Mesodermal cell (in vitro differentiated cells): ENCODE measurements around the gene ZC3H10.

Experiments
- H3K27ac ChIP-seq: 2 replicates; pipeline ENCODE4 v1.7.0; 2013; ENCODE audit warnings: mild to moderate bottlenecking, low read depth, low read length, moderate library complexity; ENCODE audit not compliant: severe bottlenecking
- H3K36me3 ChIP-seq: 2 replicates; pipeline ENCODE4 v1.7.1; 2013; ENCODE audit warnings: mild to moderate bottlenecking, low read length, moderate library complexity; ENCODE audit not compliant: control insufficient read depth, insufficient read depth
- H3K4me1 ChIP-seq: one replicate; pipeline ENCODE4 v1.7.1; 2013; ENCODE audit warnings: mild to moderate bottlenecking, low read length; ENCODE audit not compliant: insufficient read depth, control insufficient read depth, poor library complexity, severe bottlenecking
- H3K4me3 ChIP-seq: 2 replicates; pipeline ENCODE4 v1.7.0; 2013; ENCODE audit warnings: low read length, control low read depth, mild to moderate bottlenecking; ENCODE audit not compliant: insufficient read depth, poor library complexity, severe bottlenecking; ENCODE audit errors: extremely low read depth
- H3K9me3 ChIP-seq: 2 replicates; pipeline ENCODE4 v1.7.1; 2013; ENCODE audit warnings: mild to moderate bottlenecking, low read length, moderate library complexity; ENCODE audit not compliant: control insufficient read depth
- WGBS, 2 experiments: methylation state at CpG; one replicate each; pipeline ENCODE4 v1.1.5; 2013; ENCODE audit warnings: missing lambda C conversion rate in 2 of 2; ENCODE audit not compliant: insufficient coverage in 2 of 2; 5-methylcytosine and 5-hydroxymethylcytosine counted together

ZC3H10 gene

DNA sequence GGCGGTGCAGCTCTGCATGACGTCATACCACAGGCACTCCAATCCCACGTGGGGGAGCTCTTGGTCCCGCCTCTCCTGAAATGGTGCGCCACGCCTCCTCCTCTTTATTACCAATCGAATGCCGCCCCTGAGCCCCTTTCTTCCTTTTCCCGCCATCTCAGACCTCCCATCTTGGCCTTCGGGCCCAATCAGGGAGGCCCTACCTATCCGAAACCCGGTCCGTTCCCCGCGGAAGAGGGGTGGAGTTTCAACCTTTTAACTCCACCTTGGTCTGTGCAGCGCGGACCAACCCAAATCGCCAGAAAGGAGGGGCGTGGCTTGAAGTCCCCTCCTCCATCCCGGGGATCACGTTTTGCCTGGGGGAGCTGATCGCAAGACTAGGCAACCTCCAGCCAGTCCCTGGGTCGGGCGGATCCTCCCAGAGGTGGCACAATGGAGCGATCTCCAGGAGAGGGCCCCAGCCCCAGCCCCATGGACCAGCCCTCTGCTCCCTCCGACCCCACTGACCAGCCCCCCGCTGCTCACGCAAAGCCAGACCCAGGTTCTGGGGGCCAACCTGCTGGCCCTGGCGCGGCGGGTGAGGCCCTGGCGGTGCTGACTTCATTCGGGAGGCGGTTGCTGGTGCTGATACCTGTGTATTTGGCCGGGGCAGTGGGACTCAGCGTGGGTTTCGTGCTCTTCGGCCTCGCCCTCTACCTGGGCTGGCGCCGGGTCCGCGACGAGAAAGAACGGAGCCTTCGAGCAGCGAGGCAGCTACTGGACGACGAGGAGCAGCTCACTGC, 10.0 kb downstream of the ZC3H10 start, which contains the start of gene ESYT1:
TSS of gene ESYT1 (plus strand) at position 380 of the 782 bp plus-strand sequence. CDS start at position 433, 53 bp downstream.
- WGBS, 2 experiments = 0% methylated on average over 44 to 47 of the region's 49 CpGs
- peaks cover 30% of the 10 kb centered on the region for H3K36me3 ChIP-seq

DNA sequence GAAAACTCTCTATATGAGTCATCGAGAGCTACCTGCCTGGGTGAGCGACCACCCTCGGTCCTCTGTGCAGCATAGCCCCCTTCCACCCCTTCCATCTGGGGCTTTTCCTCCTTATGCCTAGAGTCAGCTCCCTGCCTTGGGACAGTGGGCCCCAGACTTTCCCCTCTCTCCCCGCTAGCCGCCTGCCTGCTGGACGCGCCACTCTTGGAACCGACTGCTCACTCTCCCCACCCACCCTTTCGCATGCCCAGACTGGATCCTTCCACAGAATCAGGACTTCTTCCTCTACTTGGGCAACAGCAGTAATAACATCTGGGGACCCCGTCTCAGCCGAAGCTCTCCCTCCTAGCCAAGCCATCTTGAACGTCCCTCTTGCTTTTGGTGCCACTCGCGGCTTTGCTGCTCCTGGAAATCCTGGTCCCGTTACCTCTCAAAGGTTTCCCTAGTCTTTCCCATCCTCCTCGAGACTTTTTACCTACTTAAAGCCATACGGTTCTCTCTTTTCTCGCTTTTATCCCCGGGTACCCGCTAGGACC, 10.7 kb downstream of the ZC3H10 start:
- Histone ChIP-seq H3K27ac (peak overlapping the region; percentile 69), H3K4me3 (peak overlapping the region; percentile 82), H3K4me1 (peaks cover 21% of the 10 kb centered on the region), H3K36me3 (peaks cover 37% of the 10 kb centered on the region), H3K9me3 (no peaks in the 10 kb centered on the region)
- 0 to 1% methylated on average over 13 to 15 of the region's 20 CpGs for WGBS, 2 experiments

More for the DNA sequence above, 10.0 kb downstream of the ZC3H10 start, which contains the start of gene ESYT1:
- H3K9me3 ChIP-seq = no peaks in the 10 kb centered on the region
- H3K4me3 ChIP-seq = peak within 1 kb of the TSS; percentile 82
- peak within 1 kb of the TSS; percentile 93 for H3K27ac ChIP-seq
- peaks cover 21% of the 10 kb centered on the region for H3K4me1 ChIP-seq

DNA sequence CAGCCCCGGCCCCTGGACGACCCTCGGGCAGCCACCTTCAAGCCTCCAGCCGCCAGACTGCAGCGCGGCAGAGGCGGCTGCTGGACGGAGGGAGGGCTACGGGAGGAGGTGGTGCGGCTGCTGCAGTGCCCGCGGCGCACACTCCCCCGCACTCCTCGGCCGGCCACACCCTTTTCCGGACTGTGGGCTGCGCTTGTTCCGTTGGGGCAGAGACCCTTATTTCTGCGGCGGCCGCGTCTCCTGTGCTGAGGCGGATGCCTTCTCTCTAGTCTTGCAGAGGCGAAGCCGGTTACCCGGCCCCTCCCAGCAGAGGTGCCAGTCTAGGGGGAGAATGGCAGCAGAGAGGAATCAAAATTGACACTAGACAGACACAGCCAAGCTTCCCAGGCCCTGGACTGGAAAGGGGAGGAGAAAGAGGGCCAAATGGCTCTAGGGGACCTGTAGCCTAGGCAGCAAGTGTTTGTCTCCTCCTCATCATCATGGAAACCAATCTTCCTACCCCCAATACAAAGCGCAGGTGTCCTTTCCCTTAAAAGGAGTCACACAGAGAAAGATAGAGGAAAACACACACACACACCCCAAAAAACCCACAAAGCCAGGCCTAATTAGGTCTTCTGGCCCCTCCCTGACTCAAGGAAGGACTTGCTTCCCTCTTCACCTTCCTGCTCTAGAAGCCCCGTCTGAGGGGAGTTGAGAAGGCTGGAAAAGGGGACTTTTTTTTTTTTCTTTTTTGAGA, 11.3 kb downstream of the ZC3H10 start:
- Histone ChIP-seq H3K9me3 (no peaks in the 10 kb centered on the region), H3K36me3 (peaks cover 43% of the 10 kb centered on the region), H3K4me3 (peak overlapping the region; percentile 82), H3K4me1 (peaks cover 21% of the 10 kb centered on the region), H3K27ac (peak overlapping the region; percentile 64)
- WGBS, 2 experiments = 0% methylated on average over 9 to 14 of the region's 29 CpGs

DNA sequence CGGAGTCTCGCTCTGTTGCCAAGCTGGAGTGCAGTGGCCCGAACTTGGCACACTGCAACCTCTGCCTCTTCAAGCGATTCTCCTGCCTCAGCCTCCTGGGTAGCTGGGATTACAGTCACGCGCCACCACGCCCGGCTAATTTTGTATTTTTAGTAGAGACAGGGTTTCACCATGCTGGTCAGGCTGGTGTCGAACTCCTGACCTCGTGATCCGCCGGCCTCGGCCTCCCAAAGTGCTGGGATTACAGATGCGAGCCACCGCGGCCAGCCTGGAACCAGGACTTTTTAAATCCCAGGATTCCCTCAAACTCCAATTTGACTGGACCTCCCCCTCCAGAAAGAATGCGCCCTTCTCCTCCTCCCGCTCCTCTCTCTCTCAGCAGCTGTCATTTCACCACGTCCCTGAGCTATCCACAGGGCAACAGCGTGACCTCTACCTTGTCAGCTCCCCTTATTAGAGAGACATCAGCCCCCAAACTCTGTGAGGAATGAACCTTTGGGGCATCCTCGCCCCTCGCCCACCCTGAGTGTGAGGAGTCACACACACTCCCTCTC, 12.0 kb downstream of the ZC3H10 start:
- peaks cover 21% of the 10 kb centered on the region for H3K4me1 ChIP-seq
- WGBS, 2 experiments = 84% methylated on average over 20 of the region's 22 CpGs
- no peaks in the 10 kb centered on the region for H3K9me3 ChIP-seq
- H3K4me3 ChIP-seq = peak overlapping the region; percentile 82
- no peak overlapping the region for H3K27ac ChIP-seq
- peaks cover 49% of the 10 kb centered on the region for H3K36me3 ChIP-seq

- 93% methylated on average over 3 of the region's 4 CpGs; no CpG with 5 or more reads in 1 of the 2 experiments for WGBS, 2 experiments
- no peaks in the 10 kb centered on the region for H3K9me3 ChIP-seq
- peaks cover 21% of the 10 kb centered on the region for H3K4me1 ChIP-seq
- no peak overlapping the region for H3K27ac ChIP-seq
- no peak overlapping the region for H3K4me3 ChIP-seq
- H3K36me3 ChIP-seq = peaks cover 58% of the 10 kb centered on the region
Measured at GRCh38 chr12:56130876-56131275, 12.8 kb downstream of the ZC3H10 start.

- Histone ChIP-seq H3K4me1 (peaks cover 2% of the 10 kb centered on the region), H3K9me3 (no peaks in the 10 kb centered on the region), H3K4me3 (no peak overlapping the region), H3K36me3 (peaks cover 98% of the 10 kb centered on the region), H3K27ac (no peak overlapping the region)
- 95 to 96% methylated on average over 3 to 4 of the region's 6 CpGs for WGBS, 2 experiments
Measured at GRCh38 chr12:56134897-56135296, 16.8 kb downstream of the ZC3H10 start.

GRCh38 chr12:56137853-56138571, 19.9 kb downstream of the ZC3H10 start:
- 96% methylated on average over 8 to 9 of the region's 14 CpGs for WGBS, 2 experiments
- no peaks in the 10 kb centered on the region for H3K4me1 ChIP-seq
- H3K36me3 ChIP-seq = peaks cover 99% of the 10 kb centered on the region
- H3K27ac ChIP-seq = no peak overlapping the region
- H3K4me3 ChIP-seq = no peak overlapping the region
- H3K9me3 ChIP-seq = no peaks in the 10 kb centered on the region

DNA sequence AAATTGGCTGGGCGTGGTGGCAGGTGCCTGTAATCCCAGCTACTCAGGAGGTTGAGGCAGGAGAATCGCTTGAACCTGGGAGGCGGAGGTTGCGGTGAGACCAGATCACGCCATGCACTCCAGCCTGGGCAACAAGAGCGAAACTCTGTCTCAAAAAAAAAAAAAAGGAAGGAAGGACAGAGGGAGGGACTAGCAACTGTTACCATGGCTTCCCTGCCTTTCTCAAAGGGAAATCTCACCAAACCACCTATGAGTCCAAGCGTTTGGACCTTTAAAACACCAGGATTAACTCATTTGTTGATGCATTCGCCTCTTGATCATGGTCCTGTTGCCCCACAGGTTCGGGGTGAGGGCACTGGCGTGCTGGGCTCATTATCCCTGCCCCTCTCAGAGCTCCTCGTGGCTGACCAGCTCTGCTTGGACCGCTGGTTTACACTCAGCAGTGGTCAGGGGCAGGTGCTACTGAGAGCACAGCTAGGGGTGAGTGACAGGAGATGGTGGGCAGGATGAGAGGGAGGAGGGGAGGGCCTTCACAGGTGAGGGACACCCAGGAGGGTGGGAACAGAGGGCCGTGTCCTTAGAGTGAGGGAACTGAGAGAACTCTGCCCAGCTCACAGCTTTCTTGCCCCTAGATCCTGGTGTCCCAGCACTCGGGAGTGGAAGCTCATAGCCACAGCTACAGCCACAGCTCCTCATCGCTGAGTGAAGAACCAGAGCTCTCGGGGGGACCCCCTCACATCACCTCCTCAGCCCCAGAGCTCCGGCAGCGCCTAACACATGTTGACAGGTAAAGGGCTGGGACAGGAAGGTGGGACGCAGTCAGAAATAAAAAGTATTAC, 24.1 kb downstream of the ZC3H10 start:
- Histone ChIP-seq H3K9me3 (no peaks in the 10 kb centered on the region), H3K4me1 (no peaks in the 10 kb centered on the region), H3K36me3 (peaks cover 83% of the 10 kb centered on the region), H3K27ac (no peak overlapping the region), H3K4me3 (no peak overlapping the region)
- WGBS, 2 experiments = 89 to 94% methylated on average over 12 to 13 of the region's 19 CpGs

DNA sequence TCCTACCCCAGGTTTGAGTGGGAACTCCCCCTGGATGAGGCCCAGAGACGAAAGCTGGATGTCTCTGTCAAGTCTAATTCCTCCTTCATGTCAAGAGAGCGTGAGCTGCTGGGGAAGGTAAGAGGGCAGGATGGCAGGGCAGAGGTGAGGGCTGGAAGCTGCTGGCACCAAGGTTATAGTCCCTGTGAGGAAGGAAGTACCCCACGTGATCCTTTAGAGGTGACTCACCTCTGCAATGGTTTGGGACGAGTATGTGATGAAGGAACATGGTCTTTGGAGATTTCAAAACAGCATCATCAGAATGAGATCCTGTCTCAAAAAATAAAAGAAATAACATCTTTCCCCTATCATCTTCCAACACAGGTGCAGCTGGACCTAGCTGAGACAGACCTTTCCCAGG, 25.2 kb downstream of the ZC3H10 start:
- peaks cover 73% of the 10 kb centered on the region for H3K36me3 ChIP-seq
- no peaks in the 10 kb centered on the region for H3K4me1 ChIP-seq
- no peaks in the 10 kb centered on the region for H3K9me3 ChIP-seq
- no peak overlapping the region for H3K4me3 ChIP-seq
- 94 to 95% methylated on average over 3 of the region's 4 CpGs for WGBS, 2 experiments
- H3K27ac ChIP-seq = no peak overlapping the region
